SK-N-MC (cell line): ENCODE measurements around the gene MYO15A.

Source experiments
- EZH2 ChIP-seq: fragments of 200-600 bp; sonication (generic); IDR thresholded peaks from one replicate; pipeline ENCODE4 v1.6.1; 2017; ENCODE audit warnings: antibody characterized with exemption
- FOXP2 ChIP-seq: optimal IDR thresholded peaks from 2 replicates; pipeline ENCODE3; 2011; ENCODE audit warnings: mild to moderate bottlenecking, moderate library complexity; ENCODE audit not compliant: insufficient read depth; ENCODE audit errors: extremely low read length, control extremely low read depth
- POLR2AphosphoS5 ChIP-seq: IDR thresholded peaks from 2 replicates; pipeline ENCODE4 v1.6.1; 2012; ENCODE audit warnings: mild to moderate bottlenecking, low read depth, low read length, borderline replicate concordance

GRCh38 chr17:18187821-18188761, 79.5 kb downstream of the MYO15A start:
- TF ChIP-seq POLR2AphosphoS5 (no peak), EZH2 (no peak), FOXP2 (no peak)
